ENCODE data around the gene ADD1. TPM values are rescaled to one million over a fixed set of nuclear protein-coding genes. Genes with fewer than 3 reads are reported as not detected.
A peak's percentile ranks its signal among the peaks of the same experiment; 100 is the strongest.

The ADD1 gene
- total RNA-seq, 1 donor from 2014 or later = 429 TPM

GRCh38 chr4:2963966-2964471 is 120.4 kb downstream of the ADD1 start:
- ATAC-seq (peak; percentile 29), DNase-seq (ENCODE audit: low spot score) (peak; percentile 76)
- intact Hi-C loops (cut with DNase I) = no loop called here

DNA sequence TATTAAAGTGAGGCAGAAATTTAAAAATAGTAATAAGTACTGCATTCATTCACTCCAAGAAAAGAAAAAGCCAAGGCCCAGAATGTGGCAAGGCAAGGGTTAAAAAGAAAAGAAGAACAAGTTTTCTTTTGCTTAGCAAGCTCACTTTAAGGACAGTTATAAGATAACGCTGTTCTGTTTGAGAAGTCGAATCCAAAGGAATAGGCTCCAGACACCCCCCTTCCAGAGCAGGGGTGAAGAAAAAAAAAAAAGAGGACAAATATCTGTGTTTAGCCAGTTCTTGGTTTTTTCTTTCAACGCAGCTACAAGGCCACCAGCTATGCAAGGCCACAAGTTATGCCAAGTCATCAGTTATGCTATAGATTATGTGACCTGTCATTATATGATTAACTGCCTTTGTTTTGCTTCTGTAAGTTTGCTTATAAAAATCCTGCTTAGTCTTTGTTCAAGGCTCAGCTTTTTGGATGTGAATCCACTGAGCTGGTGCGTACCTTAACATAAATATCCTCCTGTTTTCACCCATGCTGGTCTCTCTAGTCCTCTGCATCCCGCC is 121.1 kb downstream of the ADD1 start:
- ATAC-seq = no peak
- no peak for DNase-seq (ENCODE audit: low spot score)
- intact Hi-C loops (cut with DNase I) = no loop called here

GRCh38 chr4:2965262-2965661 is 121.6 kb downstream of the ADD1 start:
- no peak for ATAC-seq
- intact Hi-C loops (cut with DNase I) = no loop called here
- DNase-seq (ENCODE audit: low spot score) = no peak

- DNase-seq (ENCODE audit: low spot score) (no peak), ATAC-seq (no peak)
- intact Hi-C loops (cut with DNase I) = no loop called here
These were observed 124.7 kb downstream of the ADD1 start for GRCh38 chr4:2968381-2968780.

GRCh38 chr4:2971275-2971674 is 127.6 kb downstream of the ADD1 start:
- ATAC-seq (no peak), DNase-seq (ENCODE audit: low spot score) (no peak)
- intact Hi-C loops (cut with DNase I) = no loop called here

DNA sequence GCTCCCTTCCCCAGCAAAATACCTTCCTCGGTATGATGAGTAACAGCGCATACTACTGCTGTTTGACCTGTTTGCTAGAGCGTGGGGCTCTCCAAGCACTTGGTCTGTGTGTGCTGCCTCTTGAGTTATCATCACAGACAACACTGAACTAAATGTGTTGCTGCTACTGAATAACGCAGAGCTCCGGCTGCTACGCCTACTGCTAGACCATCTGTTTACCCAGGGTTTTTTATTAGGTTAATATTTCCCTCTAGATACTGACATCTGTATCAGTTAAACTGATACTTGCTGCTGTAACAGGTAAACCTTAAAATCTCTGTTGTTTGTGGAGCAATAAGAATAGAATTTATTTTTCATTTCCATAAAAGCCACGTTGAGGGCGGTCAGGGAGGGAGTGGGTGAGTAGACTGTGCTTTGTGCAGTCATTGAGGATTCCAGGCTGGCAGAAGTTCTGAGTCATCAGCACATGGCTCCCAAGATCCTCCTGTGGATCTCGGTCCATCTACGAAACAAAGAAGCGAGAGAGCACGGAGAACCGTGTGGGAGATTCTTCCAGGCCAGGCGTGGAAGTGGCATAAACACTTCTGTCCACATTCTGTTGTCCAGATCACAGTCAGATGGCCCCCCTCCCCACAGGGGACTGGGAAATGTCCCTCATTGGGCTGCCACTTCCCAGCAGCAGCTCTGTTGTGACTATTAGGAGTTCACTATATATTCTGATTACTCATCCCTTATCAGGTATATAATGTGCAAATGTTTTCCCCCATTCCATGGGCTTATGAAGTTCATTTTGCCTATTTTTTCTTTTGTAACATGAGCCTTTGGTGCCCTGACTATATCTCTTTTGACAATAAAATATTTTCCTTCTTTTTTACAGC is 133.8 kb downstream of the ADD1 start:
- DNase-seq (ENCODE audit: low spot score) (no peak), ATAC-seq (peak; percentile 55)
- intact Hi-C loops (cut with DNase I) = no loop called here

Other genes with a start within 250 kb of the ADD1 start
- gene TNIP2, start 87.5 kb upstream of the ADD1 start, total RNA-seq = 34.9 TPM
- gene SH3BP2, start 50.8 kb upstream of the ADD1 start, total RNA-seq = 82.7 TPM
- 20.0 TPM for gene NOP14, start 119.6 kb downstream of the ADD1 start, total RNA-seq
- 14.8 TPM for gene GRK4, start 119.7 kb downstream of the ADD1 start, total RNA-seq
- not detected for gene HTT-AS, start 230.7 kb downstream of the ADD1 start, total RNA-seq
- 67.8 TPM for gene HTT, start 230.8 kb downstream of the ADD1 start, total RNA-seq

Measured in sciatic nerve (tissue), 2 donors.